Tongue (tissue), 2 donors: ENCODE measurements around the gene SPON1. TPM values are rescaled to one million over a fixed set of nuclear protein-coding genes. Genes with fewer than 3 reads are reported as not detected.
"Not testable (repeated sequence)": the region's sequence is repeated elsewhere in the genome, so short reads cannot be mapped to it uniquely, and the experiment has no call there.

ENCODE experiments used
- DNase-seq: peaks from one replicate; pipeline ENCODE4 v3.0.0-alpha.2; 2015
- total RNA-seq: library from RNA; depleted of rRNA; stranded (reverse); fragments of >200 nt; gene quantifications from one replicate; pipeline ENCODE4 v1.2.3, GENCODE V29; 2014

The SPON1 gene
- total RNA-seq, 1 donor from 2014 or later, result 24.4 TPM

DNA sequence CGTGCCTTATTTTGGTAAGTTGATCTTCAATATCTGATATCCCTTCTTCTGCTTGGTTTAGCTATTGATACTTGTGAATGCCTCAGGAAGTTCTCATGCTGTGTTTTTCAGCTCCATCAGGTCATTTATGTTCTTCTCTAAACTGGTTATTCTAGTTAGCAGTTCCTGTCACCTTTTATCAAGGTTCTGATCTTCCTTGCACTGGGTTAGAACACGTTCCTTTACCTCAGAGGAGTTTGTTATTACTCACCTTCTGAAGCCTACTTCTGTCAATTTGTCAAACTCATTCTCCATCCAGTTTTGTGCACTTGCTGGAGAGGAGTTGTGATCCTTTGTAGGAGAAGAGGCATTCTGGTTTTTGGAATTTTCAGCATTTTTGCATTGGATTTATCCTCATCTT, 126.3 kb downstream of the SPON1 start:
- DNase-seq, result not testable (repeated sequence)

DNA sequence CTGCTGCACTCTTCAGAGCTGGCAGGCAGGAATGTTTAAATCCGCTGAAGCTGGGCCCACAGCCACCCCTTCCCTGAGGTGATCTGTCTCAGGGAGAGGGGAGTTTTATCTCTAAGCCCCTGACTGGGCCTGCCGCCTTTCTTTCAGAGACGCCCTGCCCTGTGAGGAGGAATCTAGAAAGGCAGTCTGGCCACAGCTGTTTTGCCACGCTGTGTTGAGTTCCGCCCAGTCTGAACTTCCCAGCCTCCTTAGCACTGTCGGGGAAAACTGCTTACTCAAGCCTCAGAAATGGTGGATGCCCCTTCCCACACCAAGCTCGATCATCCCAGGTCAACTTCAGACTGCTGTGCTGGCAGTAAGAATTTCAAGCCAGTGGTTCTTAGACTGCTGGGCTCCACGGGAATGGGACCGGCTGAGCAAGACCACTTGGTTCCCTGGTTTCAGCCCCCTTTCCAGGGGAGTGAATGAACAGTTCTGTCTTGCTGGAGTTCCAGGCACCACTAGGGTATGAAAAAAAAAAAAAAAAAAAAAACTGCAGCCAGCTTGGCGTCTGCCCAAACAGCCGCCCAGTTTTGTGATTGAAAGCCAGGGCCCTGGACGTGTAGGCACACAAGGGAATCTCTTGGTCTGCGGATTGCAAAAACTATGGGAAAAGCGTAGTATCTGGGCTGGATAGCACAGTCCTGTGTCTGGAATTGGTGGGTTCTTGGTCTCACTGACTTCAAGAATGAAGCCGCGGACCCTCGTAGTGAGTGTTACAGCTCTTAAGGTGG, 127.4 kb downstream of the SPON1 start:
- peak; percentile 42 for DNase-seq

DNA sequence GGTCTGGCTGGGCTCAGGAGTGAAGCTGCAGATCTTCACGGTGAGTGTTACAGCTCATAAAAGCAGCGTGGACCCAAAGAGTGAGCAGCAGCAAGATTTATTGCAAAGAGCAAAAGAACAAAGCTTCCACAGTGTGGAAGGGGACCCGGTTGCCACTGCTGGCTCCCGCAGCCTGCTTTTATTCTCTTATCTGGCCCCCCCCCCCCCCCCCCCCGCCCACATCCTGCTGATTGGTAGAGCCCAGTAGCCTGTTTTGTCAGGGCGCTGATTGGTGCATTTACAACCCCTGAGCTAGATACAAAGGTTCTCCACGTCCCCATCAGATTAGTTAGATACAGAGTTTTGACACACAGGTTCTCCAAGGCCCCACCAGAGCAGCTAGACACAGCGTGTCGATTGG, 128.1 kb downstream of the SPON1 start:
- DNase-seq, result not testable (repeated sequence)

DNA sequence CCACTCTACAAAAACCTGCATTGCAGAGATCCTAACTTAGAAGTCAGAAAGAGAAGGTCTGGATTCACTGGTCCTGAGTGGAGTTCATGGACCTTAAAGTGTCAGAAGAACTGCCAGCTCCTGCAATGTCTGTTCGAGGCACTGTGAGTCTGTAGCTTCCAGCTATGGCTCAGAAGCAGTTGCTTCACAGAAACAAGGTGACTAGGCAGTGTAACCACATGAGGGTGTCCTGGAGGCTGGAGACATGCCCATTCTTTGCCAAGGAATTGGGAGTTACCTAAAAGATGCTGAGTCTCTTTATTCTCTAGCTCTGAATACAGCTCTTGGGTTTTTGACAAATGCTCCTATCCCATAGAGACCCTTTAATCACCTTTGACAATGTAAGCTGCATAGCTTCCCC, 130.5 kb downstream of the SPON1 start:
- DNase-seq, result no peak

DNA sequence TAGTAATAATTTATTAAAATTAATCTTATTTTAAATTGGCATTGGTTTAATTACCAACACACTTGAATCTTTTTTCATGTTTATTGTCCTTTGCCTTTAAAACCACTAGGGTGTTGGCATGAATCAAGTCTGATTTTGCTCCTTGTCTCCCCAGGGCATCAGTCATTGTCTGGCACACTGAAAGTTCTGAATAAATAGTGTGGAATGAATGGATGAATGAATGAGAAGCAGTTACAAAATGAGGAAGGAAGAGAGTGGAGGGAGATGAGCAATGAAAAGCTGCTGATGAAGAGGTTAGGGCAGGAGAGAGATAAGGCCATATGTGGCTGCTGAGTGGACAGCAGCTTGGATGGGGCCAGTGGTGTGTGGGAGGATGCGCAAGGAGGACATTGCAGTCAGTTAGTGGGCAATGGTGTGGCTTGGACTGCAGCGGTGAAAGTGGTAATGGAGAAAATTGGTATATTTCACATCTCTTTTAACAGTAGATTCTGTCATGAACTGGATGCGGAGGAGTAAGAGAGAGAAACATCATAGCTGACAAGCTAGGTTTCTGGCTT, 132.0 kb downstream of the SPON1 start:
- DNase-seq, result no peak

DNA sequence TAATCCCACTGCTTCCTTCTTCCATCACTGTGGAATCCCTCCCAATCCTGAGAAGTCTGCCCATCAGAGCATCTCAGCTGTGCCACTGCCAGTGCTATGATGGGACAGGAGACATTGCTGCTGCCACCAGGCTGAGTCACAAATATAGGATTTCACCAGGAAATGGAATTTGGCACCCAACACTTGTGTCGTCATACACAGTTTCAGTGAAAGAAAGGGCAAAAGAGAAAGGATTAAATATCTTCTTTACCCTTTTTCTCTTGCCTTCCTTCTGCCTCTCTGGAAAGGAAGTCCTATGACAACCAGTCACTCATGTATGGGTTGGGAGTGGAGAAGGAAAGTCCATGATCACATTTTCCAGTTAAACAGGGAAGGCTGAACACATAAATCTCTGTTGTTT, 133.4 kb downstream of the SPON1 start:
- no peak for DNase-seq

DNA sequence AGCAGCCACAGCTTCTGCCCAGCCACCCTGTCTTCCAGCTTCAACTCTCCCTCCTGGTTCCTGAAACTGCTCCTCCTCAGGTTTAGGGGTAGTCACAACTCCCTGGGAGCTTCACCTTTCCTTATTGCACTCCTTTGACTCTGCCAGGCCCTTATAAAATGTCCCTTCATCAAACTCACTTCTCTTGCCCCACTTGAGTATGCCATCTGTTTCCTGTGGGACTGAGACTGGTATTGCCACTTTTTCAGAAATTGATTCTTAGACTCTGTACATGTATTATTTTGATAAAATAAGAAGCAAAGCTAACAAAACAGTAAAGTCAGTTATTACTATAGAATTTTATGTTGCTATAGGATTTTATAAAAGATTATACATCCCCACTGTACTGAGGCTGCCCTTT, 134.1 kb downstream of the SPON1 start:
- no peak for DNase-seq

DNA sequence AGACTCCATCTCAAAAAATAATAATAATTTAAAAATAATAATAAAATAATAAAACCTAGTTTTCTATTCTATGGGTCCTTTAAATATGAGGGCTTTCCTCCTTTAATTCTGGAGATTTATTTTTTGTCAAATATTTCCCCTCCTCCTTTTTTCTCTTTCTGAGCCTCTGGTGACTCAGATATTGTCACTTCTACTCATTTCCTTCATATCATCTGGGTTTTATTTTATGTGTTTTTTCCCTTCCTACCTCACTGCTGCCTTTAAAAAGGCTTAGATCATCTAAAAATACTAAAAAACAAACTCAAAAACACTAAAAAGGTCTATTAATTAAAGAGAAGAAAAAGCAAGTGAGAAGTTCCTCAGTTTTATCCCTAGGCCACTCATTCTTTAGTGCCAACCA, 138.9 kb downstream of the SPON1 start:
- DNase-seq, result no peak

DNA sequence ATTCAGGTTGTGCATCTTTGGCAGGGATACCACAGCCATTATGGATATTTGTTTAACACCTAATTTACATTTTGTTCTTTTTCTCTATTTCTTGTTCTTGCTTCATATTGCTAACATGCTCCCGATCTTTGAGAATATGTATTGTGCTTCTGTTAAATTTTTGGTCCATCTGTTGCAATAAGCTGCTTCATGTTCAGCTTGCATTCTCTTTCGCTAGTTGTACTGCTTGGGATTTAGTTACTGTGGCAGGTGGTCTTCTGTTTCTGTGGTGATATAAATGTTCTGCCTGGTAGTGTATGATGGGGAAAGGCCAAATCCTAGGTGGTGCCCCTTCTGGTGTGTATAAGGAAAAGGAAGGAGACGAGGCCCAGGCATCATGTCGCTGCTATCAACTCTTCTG, 140.2 kb downstream of the SPON1 start:
- DNase-seq, result no peak

DNA sequence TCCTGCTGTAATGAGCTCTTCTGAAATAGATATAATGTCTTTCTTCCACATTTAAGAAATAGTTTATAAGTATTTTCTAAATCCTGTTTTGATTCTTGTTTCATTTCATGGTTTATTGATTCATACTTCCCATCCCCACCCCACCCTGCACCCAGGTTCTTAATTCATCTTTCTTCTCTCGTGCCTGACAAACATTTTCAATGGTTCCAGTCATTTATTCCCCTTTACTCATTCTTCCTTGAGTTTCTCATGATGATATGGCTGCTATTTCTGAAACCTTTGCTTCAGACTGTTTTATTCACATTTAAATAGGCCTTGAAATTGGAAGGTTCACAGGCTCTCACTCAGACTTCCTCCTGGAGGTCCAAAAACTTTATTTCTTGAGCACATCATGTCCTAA, 142.9 kb downstream of the SPON1 start:
- no peak for DNase-seq

DNA sequence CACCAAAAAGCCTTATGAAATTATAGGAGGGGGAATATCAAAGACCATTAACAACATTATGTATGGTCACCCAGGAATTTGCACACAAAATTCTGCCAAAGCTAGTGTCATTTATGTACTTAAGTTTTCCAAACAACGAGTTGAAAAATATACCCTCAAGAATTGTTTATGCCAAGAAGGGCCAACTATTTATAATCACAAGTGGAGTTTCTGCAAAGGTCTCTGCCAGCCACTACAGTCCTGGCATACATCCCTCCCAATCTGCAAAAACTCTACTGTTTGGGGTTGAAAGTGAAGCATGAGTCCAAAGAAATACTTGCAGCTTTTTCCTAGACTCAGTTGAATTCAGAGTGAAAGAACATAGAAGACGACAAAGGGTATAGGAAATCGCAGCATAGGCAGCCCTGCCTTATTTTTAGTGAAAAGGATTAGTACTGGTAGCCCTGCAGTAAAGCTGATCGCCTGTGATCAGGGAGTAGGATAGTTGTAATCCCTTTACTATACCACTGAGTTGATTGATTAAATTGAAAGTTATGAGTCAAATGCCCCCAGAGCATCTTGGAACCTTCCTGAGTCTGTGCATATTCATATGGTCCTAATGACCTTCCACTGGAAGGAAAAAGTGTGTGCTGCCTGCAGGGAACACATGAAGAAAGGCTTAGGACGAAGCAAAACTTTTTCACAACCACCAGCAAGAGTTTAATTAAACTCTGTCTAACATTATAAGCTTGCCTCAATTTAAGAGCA, 144.0 kb downstream of the SPON1 start:
- peak; percentile 43 for DNase-seq

DNA sequence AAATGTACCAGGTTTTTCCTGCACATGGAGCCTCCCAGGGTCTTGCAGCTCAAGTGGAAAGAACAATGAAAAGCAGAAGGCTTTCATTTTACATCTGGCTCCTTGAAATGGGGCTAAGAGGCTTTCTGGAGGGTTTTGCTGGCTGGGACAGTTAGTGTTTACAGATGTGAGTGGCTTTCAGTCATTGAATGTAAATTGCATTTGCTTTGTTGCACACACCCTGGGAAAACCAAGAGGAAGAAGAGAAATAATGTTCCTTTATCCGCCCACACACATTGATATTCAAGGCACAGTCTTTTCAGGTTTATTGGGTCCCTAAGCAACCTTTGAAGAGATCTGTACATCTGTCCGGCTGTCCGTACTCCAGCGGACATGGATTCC, 144.5 kb downstream of the SPON1 start:
- DNase-seq, result no peak

DNA sequence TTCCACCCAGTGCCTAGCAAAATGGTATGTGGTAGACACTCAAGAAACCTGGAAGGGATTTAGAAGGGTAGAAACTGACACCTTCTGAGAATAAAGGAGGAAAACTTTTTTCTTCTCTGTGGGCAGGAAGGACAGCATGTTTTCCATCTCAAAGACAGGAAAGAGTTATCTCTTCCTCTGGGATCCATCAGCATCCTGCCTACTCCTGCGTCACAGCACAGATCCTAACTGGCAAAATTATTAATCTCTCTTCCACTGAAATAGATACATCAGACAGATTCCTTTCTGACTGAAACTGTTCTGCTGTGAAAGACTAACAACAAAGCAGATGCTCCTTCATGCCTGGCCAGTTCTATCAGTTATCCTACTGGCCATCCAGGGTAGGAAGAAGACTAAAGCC, 147.2 kb downstream of the SPON1 start:
- no peak for DNase-seq

DNA sequence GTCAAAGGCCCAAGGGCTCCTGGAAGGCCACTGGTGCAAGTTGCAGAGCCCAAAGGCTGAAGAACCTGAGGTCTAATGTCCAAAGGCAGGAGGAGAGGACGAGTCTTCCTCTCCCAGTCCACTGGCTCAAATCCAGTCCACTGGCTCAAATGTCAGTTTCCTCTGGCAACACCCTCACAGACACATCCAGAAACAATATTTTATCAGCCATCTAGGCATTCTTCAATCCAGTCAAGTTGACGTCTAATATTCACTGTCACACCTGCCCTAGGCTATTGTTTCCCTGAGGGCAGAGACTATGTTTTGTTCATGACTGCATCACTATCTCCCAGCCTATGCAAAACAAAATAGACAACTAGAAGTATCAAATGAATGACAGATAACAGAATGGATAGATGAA, 148.1 kb downstream of the SPON1 start:
- no peak for DNase-seq

DNA sequence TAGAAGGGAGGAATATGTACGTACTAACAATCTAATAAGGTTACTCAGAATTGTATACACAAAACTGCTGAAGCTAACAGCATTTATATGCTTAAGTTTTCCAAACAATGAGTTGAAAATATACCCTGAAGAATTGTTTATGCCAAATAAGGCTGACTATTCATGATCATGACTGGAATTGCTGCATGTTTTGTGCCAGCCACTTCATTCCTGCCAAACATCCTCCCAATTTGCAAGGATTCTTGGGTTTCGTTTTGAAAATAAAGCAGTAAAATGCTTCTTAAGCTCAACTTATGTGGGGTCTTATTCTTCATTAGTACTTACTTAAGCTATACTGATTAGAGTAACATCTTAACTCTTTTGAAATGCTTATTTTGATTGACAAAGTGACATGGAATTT, 149.0 kb downstream of the SPON1 start:
- peak; percentile 46 for DNase-seq

DNA sequence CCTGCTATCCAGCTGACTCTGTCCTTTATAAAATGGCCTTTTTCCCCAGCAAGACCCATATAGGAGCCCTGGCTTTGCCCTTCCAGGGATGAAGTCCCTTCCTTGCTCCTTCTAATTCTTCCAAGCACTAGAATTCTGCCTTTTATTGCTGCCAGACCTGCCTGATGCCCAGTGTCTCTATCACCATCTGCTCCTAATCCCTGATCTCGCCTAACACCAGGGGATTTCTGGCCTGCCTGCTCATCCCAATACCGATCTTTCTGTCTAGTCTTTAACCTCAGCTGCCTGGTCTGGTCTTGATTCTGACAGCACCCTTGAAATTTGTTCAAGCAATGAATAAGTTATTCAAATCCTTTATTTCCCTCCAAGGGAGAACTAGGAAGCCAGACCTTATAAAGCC, 150.2 kb downstream of the SPON1 start:
- no peak for DNase-seq

DNA sequence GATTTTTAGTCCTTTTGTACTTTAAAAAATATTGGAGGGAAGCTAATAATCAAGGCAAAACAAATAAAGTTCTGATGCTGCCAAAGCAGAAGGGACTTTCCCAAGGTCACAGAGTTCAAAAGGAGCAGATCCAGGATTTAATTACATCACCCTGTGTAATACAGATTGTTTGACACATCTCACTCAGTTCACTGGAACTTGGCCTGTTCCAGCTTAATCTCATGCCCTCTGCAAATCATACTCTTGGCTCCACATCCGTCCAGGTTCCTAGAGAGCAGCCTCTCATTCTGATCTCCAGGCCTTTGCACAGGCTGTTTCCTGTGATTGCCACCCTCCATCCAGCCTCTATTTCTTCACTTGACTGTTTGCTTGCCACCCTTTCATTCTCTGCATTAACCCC, 151.7 kb downstream of the SPON1 start:
- no peak for DNase-seq

DNA sequence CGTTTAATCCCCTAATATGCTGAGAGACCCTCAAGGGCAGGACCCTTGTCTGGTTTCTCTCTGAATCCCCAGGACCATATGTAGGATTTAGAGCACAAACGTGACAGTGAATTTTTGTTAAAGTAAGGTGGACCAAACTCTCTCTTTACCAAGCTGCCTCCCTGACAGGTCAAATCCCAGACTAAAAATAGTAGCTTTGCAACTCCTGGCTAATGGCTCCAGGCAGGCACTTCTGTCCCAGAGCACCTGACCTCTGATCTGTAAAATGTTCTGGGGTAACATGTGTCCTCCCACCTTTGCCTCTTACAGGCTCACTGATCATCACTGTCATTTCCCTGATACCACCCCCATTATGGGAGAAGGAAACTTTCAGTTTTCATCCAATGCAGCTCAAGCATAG, 152.3 kb downstream of the SPON1 start:
- DNase-seq, result no peak

DNA sequence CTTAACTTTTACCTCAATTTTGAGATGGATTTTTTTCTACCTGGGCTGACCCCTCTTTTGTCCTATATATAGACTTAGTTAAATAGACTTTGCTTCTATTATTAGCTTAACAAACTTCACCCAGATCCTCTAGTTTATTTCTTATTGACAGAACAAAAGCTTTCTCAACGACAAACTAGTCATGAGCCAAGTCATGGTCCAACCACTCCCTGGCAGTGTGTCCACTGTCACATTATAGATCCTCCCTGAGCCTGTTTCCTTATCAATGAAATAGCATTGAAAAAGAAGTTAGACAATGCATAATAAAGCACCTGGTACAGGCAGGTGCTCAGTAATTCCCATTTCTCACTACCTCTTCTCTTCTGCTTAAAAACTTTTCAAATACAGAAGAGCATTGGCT, 155.1 kb downstream of the SPON1 start:
- DNase-seq, result no peak

DNA sequence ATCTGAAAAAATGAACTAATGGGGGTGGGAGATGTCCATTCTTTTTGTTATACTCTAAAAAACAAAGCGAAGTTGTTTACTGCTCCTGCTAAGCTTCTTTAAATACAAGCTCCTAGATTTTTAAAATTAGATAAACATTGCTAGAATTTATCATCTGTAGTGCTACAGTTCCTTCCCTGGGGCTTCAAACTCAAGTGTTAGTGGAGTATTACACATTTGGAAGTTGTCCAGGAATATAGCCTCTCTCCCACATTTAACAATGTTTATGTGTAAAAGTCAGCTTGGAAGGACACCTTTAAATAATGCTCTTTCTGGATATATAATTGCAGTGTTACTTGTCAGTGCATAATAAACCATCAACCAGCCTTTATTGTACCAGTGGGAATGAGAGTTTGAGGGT, 155.5 kb downstream of the SPON1 start:
- DNase-seq, result no peak

DNA sequence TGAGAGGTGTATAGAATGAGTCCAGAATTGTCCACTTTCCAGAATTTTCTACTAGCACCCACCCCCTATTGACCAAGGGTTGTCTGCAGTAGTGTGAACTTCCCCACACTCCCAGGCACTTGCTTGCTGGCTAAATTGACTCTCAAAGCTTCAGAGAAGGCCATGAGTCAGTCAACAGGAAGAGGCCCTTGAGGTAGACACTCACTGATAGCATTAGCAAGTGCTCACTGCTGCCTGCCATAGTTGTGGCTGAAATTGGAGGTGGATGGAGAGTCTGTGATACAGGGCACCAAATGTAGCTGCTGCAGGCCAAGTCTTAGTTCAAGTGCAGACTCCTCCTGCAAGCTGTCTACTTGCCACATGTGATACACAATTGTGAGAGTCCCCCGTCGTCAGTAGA, 156.8 kb downstream of the SPON1 start:
- DNase-seq, result no peak

DNA sequence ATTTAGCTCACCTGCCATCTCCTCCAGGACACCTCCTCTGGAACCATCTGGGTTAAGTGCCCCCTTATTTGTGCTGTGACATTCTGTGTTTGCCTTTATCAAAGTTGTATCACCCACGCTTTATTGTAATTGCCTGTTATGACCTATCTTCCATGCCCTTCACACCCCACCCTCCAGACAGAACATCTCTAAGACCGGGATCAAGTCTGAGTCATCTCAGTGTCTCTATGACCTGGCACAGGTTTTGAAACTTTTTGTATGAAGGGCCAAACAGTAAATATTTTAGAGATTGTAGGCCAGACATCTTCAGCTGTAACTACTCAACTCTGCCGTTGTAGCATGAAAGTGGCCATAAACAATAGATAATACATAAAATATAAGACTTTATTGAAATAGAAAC, 161.8 kb downstream of the SPON1 start:
- no peak for DNase-seq

DNA sequence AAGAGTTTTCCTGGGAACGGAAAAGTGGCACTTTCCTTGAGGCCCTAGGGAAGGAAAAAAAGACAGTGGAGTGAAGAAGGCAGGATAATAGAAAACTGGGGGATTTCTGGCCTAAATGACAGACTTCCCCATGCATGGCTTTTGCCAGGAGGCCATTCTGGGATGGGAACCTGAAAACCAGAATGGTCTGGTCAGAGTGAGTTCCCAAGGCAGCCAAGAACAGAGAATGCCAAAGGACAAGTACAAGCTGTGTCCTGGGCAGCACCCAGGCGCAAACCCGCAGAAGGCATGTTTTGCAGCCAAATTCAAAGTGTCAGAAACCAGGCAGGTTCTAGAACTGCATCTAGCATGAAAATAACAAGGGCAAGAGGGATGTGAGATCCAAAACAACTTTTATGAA, 162.4 kb downstream of the SPON1 start:
- no peak for DNase-seq

DNA sequence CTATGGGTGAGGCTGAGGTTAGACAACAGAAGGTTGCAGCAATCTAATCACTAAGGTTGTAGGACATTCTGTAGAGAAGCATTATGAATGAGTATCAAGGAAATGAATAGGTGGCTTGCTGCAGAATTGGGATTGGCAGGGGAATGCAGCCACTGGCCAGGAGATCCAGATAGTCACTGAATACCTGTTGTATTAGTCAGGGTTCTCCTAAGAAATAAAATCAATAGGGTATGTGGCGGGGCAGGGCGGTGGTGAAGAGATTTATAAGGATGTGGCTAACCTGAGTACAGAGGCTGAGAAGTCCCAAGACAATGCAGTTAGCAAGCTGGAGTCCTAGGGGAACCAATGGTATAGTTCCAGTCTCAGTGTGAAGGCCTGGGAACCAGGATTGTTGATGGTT, 163.0 kb downstream of the SPON1 start:
- DNase-seq, result no peak
